Hepatocyte (in vitro differentiated cells): ENCODE results near the gene CGREF1. TPM values are rescaled to one million over a fixed set of nuclear protein-coding genes. Genes with fewer than 3 reads are reported as not detected.

Source experiments
- DNase-seq: peaks from one replicate; pipeline ENCODE4 v3.0.0-alpha.2; 2016; ENCODE audit warnings: low spot score
- H2AFZ ChIP-seq: fragments of 200-600 bp; sonication (generic); 2 replicates; pipeline ENCODE4 v1.6.0; 2016; ENCODE audit warnings: antibody characterized with exemption, mild to moderate bottlenecking
- H3K27ac ChIP-seq: fragments of 200-600 bp; sonication (generic); 2 replicates; pipeline ENCODE4 v1.5.1; 2016; ENCODE audit warnings: mild to moderate bottlenecking
- H3K27me3 ChIP-seq: fragments of 200-600 bp; sonication (generic); 2 replicates; pipeline ENCODE4 v1.6.1; 2016
- H3K36me3 ChIP-seq: fragments of 200-600 bp; sonication (generic); replicated peaks from 2 replicates; pipeline ENCODE4 v1.5.1; 2016; ENCODE audit warnings: low read depth; ENCODE audit not compliant: insufficient read depth
- H3K4me1 ChIP-seq: fragments of 200-600 bp; sonication (generic); 2 replicates; pipeline ENCODE4 v1.5.1; 2016; ENCODE audit warnings: mild to moderate bottlenecking, moderate library complexity; ENCODE audit not compliant: insufficient read depth
- H3K4me2 ChIP-seq: fragments of 200-600 bp; sonication (generic); 2 replicates; pipeline ENCODE4 v1.6.0; 2016
- H3K4me3 ChIP-seq: fragments of 200-600 bp; sonication (generic); 2 replicates; pipeline ENCODE4 v1.5.1; 2016; ENCODE audit warnings: mild to moderate bottlenecking
- H3K79me2 ChIP-seq: fragments of 200-600 bp; sonication (generic); 2 replicates; pipeline ENCODE4 v1.6.0; 2017; ENCODE audit warnings: mild to moderate bottlenecking
- H3K9me2 ChIP-seq: fragments of 200-600 bp; sonication (generic); replicated peaks from 2 replicates; pipeline ENCODE4 v1.6.0; 2017; ENCODE audit warnings: mild to moderate bottlenecking; ENCODE audit not compliant: insufficient read depth
- H3K9me3 ChIP-seq: fragments of 200-600 bp; sonication (generic); 2 replicates; pipeline ENCODE4 v1.5.1; 2016; ENCODE audit warnings: low read depth, mild to moderate bottlenecking
- H4K20me1 ChIP-seq: fragments of 200-600 bp; sonication (generic); 2 replicates; pipeline ENCODE4 v1.6.0; 2016; ENCODE audit warnings: mild to moderate bottlenecking; ENCODE audit not compliant: insufficient read depth, poor library complexity, severe bottlenecking
- CTCF ChIP-seq: fragments of 200-600 bp; sonication (generic); IDR thresholded peaks from 2 replicates; pipeline ENCODE4 v1.5.1; 2016; ENCODE audit warnings: antibody characterized with exemption, mild to moderate bottlenecking; ENCODE audit not compliant: poor library complexity
- EZH2 ChIP-seq: fragments of 200-600 bp; sonication (generic); IDR thresholded peaks from 2 replicates; pipeline ENCODE4 v1.6.1; 2016; ENCODE audit warnings: antibody characterized with exemption, mild to moderate bottlenecking, borderline replicate concordance
- EZH2phosphoT487 ChIP-seq: fragments of 200-600 bp; sonication (generic); IDR thresholded peaks from one replicate; pipeline ENCODE4 v1.6.1; 2018; ENCODE audit warnings: antibody characterized with exemption, mild to moderate bottlenecking, low read depth, moderate library complexity; ENCODE audit not compliant: unreplicated experiment, severe bottlenecking
- WGBS: methylation state at CpG from one replicate; pipeline ENCODE4 v1.1.6; 2016; ENCODE audit warnings: low lambda C conversion rate; ENCODE audit errors: missing lambda C conversion rate; 5-methylcytosine and 5-hydroxymethylcytosine counted together
- polyA plus RNA-seq: library from polyadenylated mRNA; unstranded; fragments of >200 nt; fragmentation: Nextera tagmentation; extraction: Ambion mirVana; gene quantifications from 2 replicates; pipeline ENCODE4 v1.2.1, GENCODE V29; 2016
- total RNA-seq: library from RNA; depleted of rRNA; stranded (reverse); fragments of >200 nt; gene quantifications from 2 replicates; pipeline ENCODE4 v1.2.3, GENCODE V29; 2014

Gene CGREF1
- total and polyA plus RNA-seq, 2 experiments from 2014 or later, result 1.8 to 2.5 TPM

- no peaks in the 10 kb centered on the region for H3K4me1 ChIP-seq
- no peaks in the 10 kb centered on the region for H3K9me3 ChIP-seq
- no peaks in the 10 kb centered on the region for H4K20me1 ChIP-seq
- H3K4me2 ChIP-seq, result no peak overlapping the region
- no peak for DNase-seq
- no peaks in the 10 kb centered on the region for H3K27me3 ChIP-seq
- no peak overlapping the region for H2AFZ ChIP-seq
- no peak overlapping the region for H3K4me3 ChIP-seq
- WGBS, result 87% methylated on average over 8 of the region's 8 CpGs
- no peaks in the 10 kb centered on the region for H3K79me2 ChIP-seq
- no peak overlapping the region for H3K27ac ChIP-seq
- H3K9me2 ChIP-seq, result no peaks in the 10 kb centered on the region
- no peak for TF ChIP-seq EZH2phosphoT487
- TF ChIP-seq CTCF, result no peak
- no peak for TF ChIP-seq EZH2
- H3K36me3 ChIP-seq, result no peaks in the 10 kb centered on the region
These were observed 33.3 kb upstream of the CGREF1 start for GRCh38 chr2:27152102-27152795.

- TF ChIP-seq EZH2phosphoT487 (no peak), CTCF (no peak), EZH2 (no peak)
- no peaks in the 10 kb centered on the region for H3K79me2 ChIP-seq
- no peak overlapping the region for H2AFZ ChIP-seq
- H3K4me2 ChIP-seq, result no peak overlapping the region
- WGBS, result 90% methylated on average over 8 of the region's 8 CpGs
- H3K36me3 ChIP-seq, result no peaks in the 10 kb centered on the region
- H3K27me3 ChIP-seq, result no peaks in the 10 kb centered on the region
- H3K9me3 ChIP-seq, result no peaks in the 10 kb centered on the region
- no peaks in the 10 kb centered on the region for H3K9me2 ChIP-seq
- no peak overlapping the region for H3K27ac ChIP-seq
- H3K4me3 ChIP-seq, result no peak overlapping the region
- no peak for DNase-seq
- H3K4me1 ChIP-seq, result no peaks in the 10 kb centered on the region
- no peaks in the 10 kb centered on the region for H4K20me1 ChIP-seq
These were observed 31.8 kb upstream of the CGREF1 start for GRCh38 chr2:27150639-27151230.

GRCh38 chr2:27149570-27150405 is 30.9 kb upstream of the CGREF1 start:
- Histone ChIP-seq H3K9me3 (no peaks in the 10 kb centered on the region), H3K27me3 (no peaks in the 10 kb centered on the region), H4K20me1 (no peaks in the 10 kb centered on the region), H3K4me3 (no peak overlapping the region), H3K79me2 (no peaks in the 10 kb centered on the region), H3K36me3 (no peaks in the 10 kb centered on the region), H3K4me1 (no peaks in the 10 kb centered on the region), H3K9me2 (no peaks in the 10 kb centered on the region), H2AFZ (no peak overlapping the region), H3K4me2 (no peak overlapping the region), H3K27ac (no peak overlapping the region)
- 92% methylated on average over 29 of the region's 29 CpGs for WGBS
- TF ChIP-seq EZH2 (no peak), EZH2phosphoT487 (no peak), CTCF (no peak)
- no peak for DNase-seq
